GM12878 (cell line): ENCODE results near the gene OR52B2. TPM values are rescaled to one million over a fixed set of nuclear protein-coding genes. Genes with fewer than 3 reads are reported as not detected.

Experiments
- BMI1 ChIP-seq: fragments of 450-650 bp; IDR thresholded peaks from 2 replicates; pipeline ENCODE4 v1.6.1; 2016; ENCODE audit warnings: mild to moderate bottlenecking, moderate library complexity, borderline replicate concordance
- CBX5 ChIP-seq: sonication (generic); IDR thresholded peaks from 2 replicates; pipeline ENCODE4 v1.6.1; 2016; ENCODE audit warnings: low read depth, moderate library complexity, mild to moderate bottlenecking, inconsistent platforms
- EZH2 ChIP-seq: IDR thresholded peaks from 2 replicates; pipeline ENCODE4 v1.6.1; 2012; ENCODE audit warnings: low read depth, mild to moderate bottlenecking, control low read depth, inconsistent platforms, low read length, borderline replicate concordance; ENCODE audit not compliant: control insufficient read depth
- JUND ChIP-seq: IDR thresholded peaks from 2 replicates; pipeline ENCODE4 v1.6.1; 2012; ENCODE audit warnings: low read depth, mild to moderate bottlenecking, low read length, improper control_type of control experiment, moderate library complexity
- MYC ChIP-seq: IDR thresholded peaks from 2 replicates; pipeline ENCODE4 v1.6.1; 2011; ENCODE audit warnings: mild to moderate bottlenecking, low read length, moderate library complexity, inconsistent platforms; ENCODE audit not compliant: insufficient read depth, insufficient replicate concordance, insufficient read length, severe bottlenecking
- TAF1 ChIP-seq: IDR thresholded peaks from 2 replicates; pipeline ENCODE4 v1.6.1; 2011; ENCODE audit warnings: mild to moderate bottlenecking, low read depth, low read length, borderline replicate concordance
- polyA plus RNA-seq, 11 experiments: library from polyadenylated mRNA; depleted of rRNA in 4 of 11; unstranded in 6 of 11; stranded (reverse) in 5 of 11; fragments of >200 nt; fragmentation: Nextera tagmentation in 4 of 11; fragmentation: Illumina TruSeq in 1 of 11; extraction: Ambion mirVana in 4 of 11; extraction: Trizol in 1 of 11; gene quantifications; 1 replicate in 1 of 11; 2 replicates in 10 of 11; pipeline versions ENCODE4 v1.2.1 to v1.2.3, GENCODE V29; 2011 to 2016; ENCODE audit warnings: inconsistent platforms in 2 of 11, missing spikeins in 2 of 11, low read depth in 1 of 11
- total RNA-seq, 4 experiments: library from RNA; depleted of rRNA in 3 of 4; stranded (reverse); fragments of >200 nt in 3 of 4; fragmentation: Illumina TruSeq in 1 of 4; extraction: Trizol in 1 of 4; gene quantifications; 2 replicates each; pipeline versions ENCODE4 v1.2.1 to v1.2.3, GENCODE V29; 2013 to 2021
- TF ChIP-seq, protein P1 (sequence below): fragments of 150-350 bp; IDR thresholded peaks from 2 replicates; pipeline ENCODE4 v1.6.1; 2016; ENCODE audit warnings: low read depth, low read length
- TF ChIP-seq, protein P2 (sequence below): fragments of 450-650 bp; IDR thresholded peaks from 2 replicates; pipeline ENCODE4 v1.6.1; 2016; ENCODE audit warnings: mild to moderate bottlenecking, moderate library complexity, borderline replicate concordance
- TF ChIP-seq, protein P3 (sequence below): IDR thresholded peaks from 2 replicates; pipeline ENCODE4 v1.6.1; 2012; ENCODE audit warnings: improper control_type of control experiment, low read depth, low read length; ENCODE audit not compliant: insufficient replicate concordance
- TF ChIP-seq, protein P4 (sequence below): fragments of 450-650 bp; IDR thresholded peaks from 2 replicates; pipeline ENCODE4 v1.6.1; 2014; ENCODE audit warnings: mild to moderate bottlenecking
- TF ChIP-seq, protein P5 (sequence below): fragments of 450-650 bp; formaldehyde crosslinking; IDR thresholded peaks from 2 replicates; pipeline ENCODE4 v1.4.0; 2022; ENCODE audit warnings: mild to moderate bottlenecking, moderate library complexity

The OR52B2 gene
- total and polyA plus RNA-seq, 10 of the 15 experiments (the other 5 are each of a cell fraction or from before 2014, with no cell fraction given): 0.08 TPM; not detected in 9

DNA sequence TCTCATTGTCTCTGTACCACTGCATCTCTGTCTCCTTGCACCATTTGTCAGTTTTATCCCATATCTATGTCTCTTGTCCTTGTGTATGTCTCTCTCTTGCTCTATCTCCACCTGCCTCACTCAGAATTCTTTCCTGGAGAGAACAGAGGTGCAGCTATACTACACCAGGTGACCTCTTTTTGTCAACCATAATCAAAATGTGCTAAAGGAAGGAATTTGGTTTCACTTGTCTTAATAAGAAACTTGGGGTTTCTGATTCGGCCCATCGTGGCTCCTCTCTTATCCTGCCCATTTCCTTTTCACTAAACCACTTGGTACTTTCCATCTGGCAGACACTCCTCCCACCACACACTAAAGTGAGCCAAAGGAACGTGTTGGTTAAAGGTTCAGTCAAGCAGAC, 33.2 kb upstream of the OR52B2 start (continued):
- TF ChIP-seq, protein P1, sequence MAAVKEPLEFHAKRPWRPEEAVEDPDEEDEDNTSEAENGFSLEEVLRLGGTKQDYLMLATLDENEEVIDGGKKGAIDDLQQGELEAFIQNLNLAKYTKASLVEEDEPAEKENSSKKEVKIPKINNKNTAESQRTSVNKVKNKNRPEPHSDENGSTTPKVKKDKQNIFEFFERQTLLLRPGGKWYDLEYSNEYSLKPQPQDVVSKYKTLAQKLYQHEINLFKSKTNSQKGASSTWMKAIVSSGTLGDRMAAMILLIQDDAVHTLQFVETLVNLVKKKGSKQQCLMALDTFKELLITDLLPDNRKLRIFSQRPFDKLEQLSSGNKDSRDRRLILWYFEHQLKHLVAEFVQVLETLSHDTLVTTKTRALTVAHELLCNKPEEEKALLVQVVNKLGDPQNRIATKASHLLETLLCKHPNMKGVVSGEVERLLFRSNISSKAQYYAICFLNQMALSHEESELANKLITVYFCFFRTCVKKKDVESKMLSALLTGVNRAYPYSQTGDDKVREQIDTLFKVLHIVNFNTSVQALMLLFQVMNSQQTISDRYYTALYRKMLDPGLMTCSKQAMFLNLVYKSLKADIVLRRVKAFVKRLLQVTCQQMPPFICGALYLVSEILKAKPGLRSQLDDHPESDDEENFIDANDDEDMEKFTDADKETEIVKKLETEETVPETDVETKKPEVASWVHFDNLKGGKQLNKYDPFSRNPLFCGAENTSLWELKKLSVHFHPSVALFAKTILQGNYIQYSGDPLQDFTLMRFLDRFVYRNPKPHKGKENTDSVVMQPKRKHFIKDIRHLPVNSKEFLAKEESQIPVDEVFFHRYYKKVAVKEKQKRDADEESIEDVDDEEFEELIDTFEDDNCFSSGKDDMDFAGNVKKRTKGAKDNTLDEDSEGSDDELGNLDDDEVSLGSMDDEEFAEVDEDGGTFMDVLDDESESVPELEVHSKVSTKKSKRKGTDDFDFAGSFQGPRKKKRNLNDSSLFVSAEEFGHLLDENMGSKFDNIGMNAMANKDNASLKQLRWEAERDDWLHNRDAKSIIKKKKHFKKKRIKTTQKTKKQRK: no peak
- no peak for TF ChIP-seq JUND
- TF ChIP-seq CBX5: no peak
- no peak for TF ChIP-seq BMI1
- TF ChIP-seq, protein P2, sequence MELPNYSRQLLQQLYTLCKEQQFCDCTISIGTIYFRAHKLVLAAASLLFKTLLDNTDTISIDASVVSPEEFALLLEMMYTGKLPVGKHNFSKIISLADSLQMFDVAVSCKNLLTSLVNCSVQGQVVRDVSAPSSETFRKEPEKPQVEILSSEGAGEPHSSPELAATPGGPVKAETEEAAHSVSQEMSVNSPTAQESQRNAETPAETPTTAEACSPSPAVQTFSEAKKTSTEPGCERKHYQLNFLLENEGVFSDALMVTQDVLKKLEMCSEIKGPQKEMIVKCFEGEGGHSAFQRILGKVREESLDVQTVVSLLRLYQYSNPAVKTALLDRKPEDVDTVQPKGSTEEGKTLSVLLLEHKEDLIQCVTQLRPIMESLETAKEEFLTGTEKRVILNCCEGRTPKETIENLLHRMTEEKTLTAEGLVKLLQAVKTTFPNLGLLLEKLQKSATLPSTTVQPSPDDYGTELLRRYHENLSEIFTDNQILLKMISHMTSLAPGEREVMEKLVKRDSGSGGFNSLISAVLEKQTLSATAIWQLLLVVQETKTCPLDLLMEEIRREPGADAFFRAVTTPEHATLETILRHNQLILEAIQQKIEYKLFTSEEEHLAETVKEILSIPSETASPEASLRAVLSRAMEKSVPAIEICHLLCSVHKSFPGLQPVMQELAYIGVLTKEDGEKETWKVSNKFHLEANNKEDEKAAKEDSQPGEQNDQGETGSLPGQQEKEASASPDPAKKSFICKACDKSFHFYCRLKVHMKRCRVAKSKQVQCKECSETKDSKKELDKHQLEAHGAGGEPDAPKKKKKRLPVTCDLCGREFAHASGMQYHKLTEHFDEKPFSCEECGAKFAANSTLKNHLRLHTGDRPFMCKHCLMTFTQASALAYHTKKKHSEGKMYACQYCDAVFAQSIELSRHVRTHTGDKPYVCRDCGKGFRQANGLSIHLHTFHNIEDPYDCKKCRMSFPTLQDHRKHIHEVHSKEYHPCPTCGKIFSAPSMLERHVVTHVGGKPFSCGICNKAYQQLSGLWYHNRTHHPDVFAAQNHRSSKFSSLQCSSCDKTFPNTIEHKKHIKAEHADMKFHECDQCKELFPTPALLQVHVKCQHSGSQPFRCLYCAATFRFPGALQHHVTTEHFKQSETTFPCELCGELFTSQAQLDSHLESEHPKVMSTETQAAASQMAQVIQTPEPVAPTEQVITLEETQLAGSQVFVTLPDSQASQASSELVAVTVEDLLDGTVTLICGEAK: no peak
- TF ChIP-seq, protein P3, sequence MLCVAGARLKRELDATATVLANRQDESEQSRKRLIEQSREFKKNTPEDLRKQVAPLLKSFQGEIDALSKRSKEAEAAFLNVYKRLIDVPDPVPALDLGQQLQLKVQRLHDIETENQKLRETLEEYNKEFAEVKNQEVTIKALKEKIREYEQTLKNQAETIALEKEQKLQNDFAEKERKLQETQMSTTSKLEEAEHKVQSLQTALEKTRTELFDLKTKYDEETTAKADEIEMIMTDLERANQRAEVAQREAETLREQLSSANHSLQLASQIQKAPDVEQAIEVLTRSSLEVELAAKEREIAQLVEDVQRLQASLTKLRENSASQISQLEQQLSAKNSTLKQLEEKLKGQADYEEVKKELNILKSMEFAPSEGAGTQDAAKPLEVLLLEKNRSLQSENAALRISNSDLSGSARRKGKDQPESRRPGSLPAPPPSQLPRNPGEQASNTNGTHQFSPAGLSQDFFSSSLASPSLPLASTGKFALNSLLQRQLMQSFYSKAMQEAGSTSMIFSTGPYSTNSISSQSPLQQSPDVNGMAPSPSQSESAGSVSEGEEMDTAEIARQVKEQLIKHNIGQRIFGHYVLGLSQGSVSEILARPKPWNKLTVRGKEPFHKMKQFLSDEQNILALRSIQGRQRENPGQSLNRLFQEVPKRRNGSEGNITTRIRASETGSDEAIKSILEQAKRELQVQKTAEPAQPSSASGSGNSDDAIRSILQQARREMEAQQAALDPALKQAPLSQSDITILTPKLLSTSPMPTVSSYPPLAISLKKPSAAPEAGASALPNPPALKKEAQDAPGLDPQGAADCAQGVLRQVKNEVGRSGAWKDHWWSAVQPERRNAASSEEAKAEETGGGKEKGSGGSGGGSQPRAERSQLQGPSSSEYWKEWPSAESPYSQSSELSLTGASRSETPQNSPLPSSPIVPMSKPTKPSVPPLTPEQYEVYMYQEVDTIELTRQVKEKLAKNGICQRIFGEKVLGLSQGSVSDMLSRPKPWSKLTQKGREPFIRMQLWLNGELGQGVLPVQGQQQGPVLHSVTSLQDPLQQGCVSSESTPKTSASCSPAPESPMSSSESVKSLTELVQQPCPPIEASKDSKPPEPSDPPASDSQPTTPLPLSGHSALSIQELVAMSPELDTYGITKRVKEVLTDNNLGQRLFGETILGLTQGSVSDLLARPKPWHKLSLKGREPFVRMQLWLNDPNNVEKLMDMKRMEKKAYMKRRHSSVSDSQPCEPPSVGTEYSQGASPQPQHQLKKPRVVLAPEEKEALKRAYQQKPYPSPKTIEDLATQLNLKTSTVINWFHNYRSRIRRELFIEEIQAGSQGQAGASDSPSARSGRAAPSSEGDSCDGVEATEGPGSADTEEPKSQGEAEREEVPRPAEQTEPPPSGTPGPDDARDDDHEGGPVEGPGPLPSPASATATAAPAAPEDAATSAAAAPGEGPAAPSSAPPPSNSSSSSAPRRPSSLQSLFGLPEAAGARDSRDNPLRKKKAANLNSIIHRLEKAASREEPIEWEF: no peak
- no peak for TF ChIP-seq MYC
- TF ChIP-seq, protein P4, sequence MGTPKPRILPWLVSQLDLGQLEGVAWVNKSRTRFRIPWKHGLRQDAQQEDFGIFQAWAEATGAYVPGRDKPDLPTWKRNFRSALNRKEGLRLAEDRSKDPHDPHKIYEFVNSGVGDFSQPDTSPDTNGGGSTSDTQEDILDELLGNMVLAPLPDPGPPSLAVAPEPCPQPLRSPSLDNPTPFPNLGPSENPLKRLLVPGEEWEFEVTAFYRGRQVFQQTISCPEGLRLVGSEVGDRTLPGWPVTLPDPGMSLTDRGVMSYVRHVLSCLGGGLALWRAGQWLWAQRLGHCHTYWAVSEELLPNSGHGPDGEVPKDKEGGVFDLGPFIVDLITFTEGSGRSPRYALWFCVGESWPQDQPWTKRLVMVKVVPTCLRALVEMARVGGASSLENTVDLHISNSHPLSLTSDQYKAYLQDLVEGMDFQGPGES: no peak
- TF ChIP-seq TAF1: no peak
- TF ChIP-seq, protein P5, sequence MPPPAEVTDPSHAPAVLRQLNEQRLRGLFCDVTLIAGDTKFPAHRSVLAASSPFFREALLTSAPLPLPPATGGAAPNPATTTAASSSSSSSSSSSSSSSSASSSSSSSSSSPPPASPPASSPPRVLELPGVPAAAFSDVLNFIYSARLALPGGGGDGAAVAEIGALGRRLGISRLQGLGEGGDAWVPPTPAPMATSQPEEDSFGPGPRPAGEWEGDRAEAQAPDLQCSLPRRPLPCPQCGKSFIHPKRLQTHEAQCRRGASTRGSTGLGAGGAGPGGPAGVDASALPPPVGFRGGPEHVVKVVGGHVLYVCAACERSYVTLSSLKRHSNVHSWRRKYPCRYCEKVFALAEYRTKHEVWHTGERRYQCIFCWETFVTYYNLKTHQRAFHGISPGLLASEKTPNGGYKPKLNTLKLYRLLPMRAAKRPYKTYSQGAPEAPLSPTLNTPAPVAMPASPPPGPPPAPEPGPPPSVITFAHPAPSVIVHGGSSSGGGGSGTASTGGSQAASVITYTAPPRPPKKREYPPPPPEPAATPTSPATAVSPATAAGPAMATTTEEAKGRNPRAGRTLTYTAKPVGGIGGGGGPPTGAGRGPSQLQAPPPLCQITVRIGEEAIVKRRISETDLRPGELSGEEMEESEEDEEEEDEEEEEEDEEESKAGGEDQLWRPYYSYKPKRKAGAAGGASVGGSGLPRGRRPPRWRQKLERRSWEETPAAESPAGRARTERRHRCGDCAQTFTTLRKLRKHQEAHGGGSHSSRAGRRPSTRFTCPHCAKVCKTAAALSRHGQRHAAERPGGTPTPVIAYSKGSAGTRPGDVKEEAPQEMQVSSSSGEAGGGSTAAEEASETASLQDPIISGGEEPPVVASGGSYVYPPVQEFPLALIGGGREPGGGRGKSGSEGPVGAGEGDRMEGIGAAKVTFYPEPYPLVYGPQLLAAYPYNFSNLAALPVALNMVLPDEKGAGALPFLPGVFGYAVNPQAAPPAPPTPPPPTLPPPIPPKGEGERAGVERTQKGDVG (CRISPR knock-in tag): no peak
- no peak for TF ChIP-seq EZH2
